Central memory CD8-positive, alpha-beta T cell (primary cell): ENCODE data around the gene DEF6.
A peak's percentile ranks its signal among the peaks of the same experiment; 100 is the strongest.

Experiments
- ATAC-seq: fragments of 150-1000 bp; cut with Tn5 transposase; replicated peaks from 2 replicates; pipeline ENCODE4 v1.10.0; 2022; ENCODE audit warnings: mild to moderate bottlenecking, moderate FRiP score, moderate number of reproducible peaks; ENCODE audit not compliant: poor library complexity, severe bottlenecking; ENCODE audit errors: extremely low read depth
- DNase-seq, 2 donors: peaks; one replicate each; pipeline ENCODE4 v3.0.0; 2021; ENCODE audit warnings: low spot score in 2 of 2
- H3K27ac Mint-ChIP-seq: one replicate; pipeline ENCODE4 v1.8.0; 2022; ENCODE audit warnings: low read depth, mild to moderate bottlenecking, moderate library complexity, mixed read lengths
- H3K27me3 Mint-ChIP-seq: one replicate; pipeline ENCODE4 v1.8.0; 2022; ENCODE audit warnings: mixed read lengths
- H3K36me3 Mint-ChIP-seq: one replicate; pipeline ENCODE4 v1.8.0; 2022; ENCODE audit warnings: mild to moderate bottlenecking, moderate library complexity, mixed read lengths; ENCODE audit not compliant: insufficient read depth
- H3K4me1 Mint-ChIP-seq: one replicate; pipeline ENCODE4 v1.8.0; 2022; ENCODE audit warnings: mixed read lengths
- H3K4me3 Mint-ChIP-seq: one replicate; pipeline ENCODE4 v1.8.0; 2022; ENCODE audit warnings: mild to moderate bottlenecking, moderate library complexity, mixed read lengths
- H3K9me3 Mint-ChIP-seq: one replicate; pipeline ENCODE4 v1.8.0; 2022; ENCODE audit warnings: mixed read lengths

DEF6 gene

GRCh38 chr6:35291491-35291890 lies 6.1 kb upstream of the DEF6 start:
- ATAC-seq (no peak), DNase-seq (no peak)
- Mint-ChIP-seq H3K4me3 (no peak overlapping the region), H3K27me3 (no peaks in the 10 kb centered on the region), H3K4me1 (peaks cover 6% of the 10 kb centered on the region), H3K27ac (no peak overlapping the region), H3K9me3 (no peaks in the 10 kb centered on the region), H3K36me3 (peaks cover 50% of the 10 kb centered on the region)

GRCh38 chr6:35292494-35292893 lies 5.1 kb upstream of the DEF6 start:
- Mint-ChIP-seq H3K9me3 (no peaks in the 10 kb centered on the region), H3K27me3 (no peaks in the 10 kb centered on the region), H3K4me1 (peaks cover 6% of the 10 kb centered on the region), H3K36me3 (peaks cover 42% of the 10 kb centered on the region), H3K27ac (no peak overlapping the region), H3K4me3 (no peak overlapping the region)
- no peak for DNase-seq
- no peak for ATAC-seq

GRCh38 chr6:35293681-35294080 lies 3.9 kb upstream of the DEF6 start:
- Mint-ChIP-seq H3K36me3 (peaks cover 33% of the 10 kb centered on the region), H3K27ac (no peak overlapping the region), H3K4me1 (peaks cover 9% of the 10 kb centered on the region), H3K27me3 (no peaks in the 10 kb centered on the region), H3K4me3 (no peak overlapping the region), H3K9me3 (no peaks in the 10 kb centered on the region)
- no peak for ATAC-seq
- DNase-seq: no peak

- peaks cover 28% of the 10 kb centered on the region for H3K36me3 Mint-ChIP-seq
- no peaks in the 10 kb centered on the region for H3K9me3 Mint-ChIP-seq
- H3K4me3 Mint-ChIP-seq: no peak overlapping the region
- ATAC-seq: no peak
- no peak for DNase-seq
- peak overlapping the region; percentile 13 for H3K27ac Mint-ChIP-seq
- peaks cover 16% of the 10 kb centered on the region for H3K4me1 Mint-ChIP-seq
- H3K27me3 Mint-ChIP-seq: no peaks in the 10 kb centered on the region
These were observed 3.2 kb upstream of the DEF6 start for GRCh38 chr6:35294308-35294945.

GRCh38 chr6:35295036-35295435 lies 2.6 kb upstream of the DEF6 start:
- ATAC-seq (no peak), DNase-seq (no peak)
- no peaks in the 10 kb centered on the region for H3K27me3 Mint-ChIP-seq
- H3K27ac Mint-ChIP-seq: no peak overlapping the region
- no peaks in the 10 kb centered on the region for H3K9me3 Mint-ChIP-seq
- peaks cover 25% of the 10 kb centered on the region for H3K36me3 Mint-ChIP-seq
- H3K4me1 Mint-ChIP-seq: peaks cover 22% of the 10 kb centered on the region
- H3K4me3 Mint-ChIP-seq: no peak overlapping the region

GRCh38 chr6:35295521-35296315 lies 1.9 kb upstream of the DEF6 start:
- Mint-ChIP-seq H3K4me3 (no peak overlapping the region), H3K27me3 (no peaks in the 10 kb centered on the region), H3K9me3 (no peaks in the 10 kb centered on the region), H3K36me3 (peaks cover 20% of the 10 kb centered on the region), H3K27ac (no peak overlapping the region), H3K4me1 (peaks cover 29% of the 10 kb centered on the region)
- no peak for DNase-seq
- ATAC-seq: no peak

- peaks cover 39% of the 10 kb centered on the region for H3K4me1 Mint-ChIP-seq
- peak overlapping the region; percentile 90 for H3K27ac Mint-ChIP-seq
These were observed 552 bp upstream of the DEF6 start for GRCh38 chr6:35296931-35297600.

GRCh38 chr6:35298625-35299140 lies 1.1 kb downstream of the DEF6 start:
- peak overlapping the region; percentile 86 for H3K4me3 Mint-ChIP-seq
- no peaks in the 10 kb centered on the region for H3K9me3 Mint-ChIP-seq
- H3K4me1 Mint-ChIP-seq: peaks cover 54% of the 10 kb centered on the region
- no peak for DNase-seq
- no peaks in the 10 kb centered on the region for H3K27me3 Mint-ChIP-seq
- no peak for ATAC-seq
- H3K36me3 Mint-ChIP-seq: peaks cover 27% of the 10 kb centered on the region
- peak overlapping the region; percentile 90 for H3K27ac Mint-ChIP-seq

More at GRCh38 chr6:35296931-35297600, 552 bp upstream of the DEF6 start:
- Mint-ChIP-seq H3K36me3 (peaks cover 16% of the 10 kb centered on the region), H3K27me3 (no peaks in the 10 kb centered on the region), H3K4me3 (peak overlapping the region; percentile 86), H3K9me3 (no peaks in the 10 kb centered on the region)
- no peak for DNase-seq
- no peak for ATAC-seq

GRCh38 chr6:35299674-35300073 lies 2.1 kb downstream of the DEF6 start:
- Mint-ChIP-seq H3K4me1 (peaks cover 58% of the 10 kb centered on the region), H3K36me3 (peaks cover 30% of the 10 kb centered on the region)
- DNase-seq: no peak

GRCh38 chr6:35300848-35301247 lies 3.2 kb downstream of the DEF6 start:
- H3K4me1 Mint-ChIP-seq: peaks cover 58% of the 10 kb centered on the region
- H3K9me3 Mint-ChIP-seq: no peaks in the 10 kb centered on the region
- peak overlapping the region; percentile 86 for H3K4me3 Mint-ChIP-seq
- peak; percentile 44 for ATAC-seq
- DNase-seq: peak in 1 of 2 donors; percentile 47
- peaks cover 33% of the 10 kb centered on the region for H3K36me3 Mint-ChIP-seq
- H3K27me3 Mint-ChIP-seq: no peaks in the 10 kb centered on the region
- peak overlapping the region; percentile 90 for H3K27ac Mint-ChIP-seq

More at GRCh38 chr6:35299674-35300073, 2.1 kb downstream of the DEF6 start:
- Mint-ChIP-seq H3K9me3 (no peaks in the 10 kb centered on the region), H3K27ac (peak overlapping the region; percentile 90), H3K4me3 (peak overlapping the region; percentile 86), H3K27me3 (no peaks in the 10 kb centered on the region)
- ATAC-seq: no peak

GRCh38 chr6:35302604-35303241 lies 5.1 kb downstream of the DEF6 start:
- Mint-ChIP-seq H3K36me3 (peaks cover 43% of the 10 kb centered on the region), H3K9me3 (no peaks in the 10 kb centered on the region), H3K4me3 (peak overlapping the region; percentile 86), H3K4me1 (peaks cover 70% of the 10 kb centered on the region), H3K27me3 (no peaks in the 10 kb centered on the region), H3K27ac (peak overlapping the region; percentile 90)
- ATAC-seq (peak; percentile 94), DNase-seq (peak; percentile 71 to 83)

- H3K4me3 Mint-ChIP-seq: peak overlapping the region; percentile 86
- H3K27me3 Mint-ChIP-seq: no peaks in the 10 kb centered on the region
- peaks cover 75% of the 10 kb centered on the region for H3K4me1 Mint-ChIP-seq
- H3K27ac Mint-ChIP-seq: peak overlapping the region; percentile 90
- no peak for DNase-seq
- H3K9me3 Mint-ChIP-seq: no peaks in the 10 kb centered on the region
- no peak for ATAC-seq
- H3K36me3 Mint-ChIP-seq: peaks cover 53% of the 10 kb centered on the region
These were observed 6.7 kb downstream of the DEF6 start for GRCh38 chr6:35304299-35304698.
